GM23338 (cell line): ENCODE measurements around the gene PFKP. TPM values are rescaled to one million over a fixed set of nuclear protein-coding genes. Genes with fewer than 3 reads are reported as not detected.

Source experiments
- ATAC-seq: fragments of 200-7000 bp; cut with Tn5 transposase; 3 replicates; pipeline ENCODE4 v1.9.1; 2020
- DNase-seq: peaks from one replicate; pipeline ENCODE4 v3.0.0-alpha.2; 2015; ENCODE audit warnings: low spot score
- H2AFZ ChIP-seq: fragments of 200-600 bp; sonication (generic); 2 replicates; pipeline ENCODE4 v1.8.0; 2016; ENCODE audit warnings: antibody characterized with exemption, mild to moderate bottlenecking, moderate library complexity
- H3F3A ChIP-seq: fragments of 200-600 bp; sonication (generic); replicated peaks from 2 replicates; pipeline ENCODE4 v1.8.0; 2017; ENCODE audit warnings: antibody characterized with exemption, mixed run types, low read depth
- H3K27ac ChIP-seq: fragments of 200-600 bp; sonication (generic); 2 replicates; pipeline ENCODE4 v1.6.1; 2016; ENCODE audit warnings: low read depth
- H3K27me3 ChIP-seq: fragments of 200-600 bp; sonication (generic); 2 replicates; pipeline ENCODE4 v1.8.0; 2016; ENCODE audit warnings: mild to moderate bottlenecking, mixed run types, moderate library complexity; ENCODE audit not compliant: insufficient read depth
- H3K36me3 ChIP-seq: fragments of 200-600 bp; sonication (generic); 2 replicates; pipeline ENCODE4 v1.8.0; 2016; ENCODE audit warnings: mild to moderate bottlenecking; ENCODE audit not compliant: insufficient read depth
- H3K4me1 ChIP-seq: fragments of 200-600 bp; sonication (generic); 2 replicates; pipeline ENCODE4 v1.8.0; 2016; ENCODE audit warnings: mild to moderate bottlenecking, moderate library complexity; ENCODE audit not compliant: insufficient read depth
- H3K4me2 ChIP-seq: fragments of 200-600 bp; sonication (generic); 2 replicates; pipeline ENCODE4 v1.7.1; 2017; ENCODE audit warnings: mixed run types
- H3K4me3 ChIP-seq: fragments of 200-600 bp; sonication (generic); 2 replicates; pipeline ENCODE4 v1.6.1; 2016; ENCODE audit warnings: mixed run types
- H3K79me2 ChIP-seq: fragments of 200-600 bp; sonication (generic); replicated peaks from 2 replicates; pipeline ENCODE4 v1.8.0; 2017; ENCODE audit warnings: mild to moderate bottlenecking; ENCODE audit not compliant: insufficient read depth
- H3K9me2 ChIP-seq: fragments of 200-600 bp; sonication (generic); 2 replicates; pipeline ENCODE4 v1.8.0; 2017; ENCODE audit not compliant: insufficient read depth
- H4K20me1 ChIP-seq: fragments of 200-600 bp; sonication (generic); replicated peaks from 2 replicates; pipeline ENCODE4 v1.8.0; 2017; ENCODE audit warnings: mild to moderate bottlenecking; ENCODE audit not compliant: insufficient read depth
- H3K27ac Mint-ChIP-seq: 2 replicates; pipeline ENCODE4 v1.8.0; 2020; ENCODE audit warnings: inconsistent platforms, mild to moderate bottlenecking, moderate library complexity, mixed read lengths
- H3K27me3 Mint-ChIP-seq: 3 replicates; pipeline ENCODE4 v1.8.0; 2022; ENCODE audit warnings: low read depth, mild to moderate bottlenecking, moderate library complexity, mixed read lengths, inconsistent platforms; ENCODE audit not compliant: insufficient read depth, poor library complexity
- H3K36me3 Mint-ChIP-seq: 3 replicates; pipeline ENCODE4 v1.8.0; 2021; ENCODE audit warnings: low read depth, mild to moderate bottlenecking, inconsistent platforms, moderate library complexity, mixed read lengths
- H3K4me1 Mint-ChIP-seq: 3 replicates; pipeline ENCODE4 v1.8.0; 2020; ENCODE audit warnings: mild to moderate bottlenecking, inconsistent platforms, mixed read lengths
- H3K4me3 Mint-ChIP-seq: 3 replicates; pipeline ENCODE4 v1.8.0; 2021; ENCODE audit warnings: moderate library complexity, mild to moderate bottlenecking, inconsistent platforms, mixed read lengths
- H3K9me3 Mint-ChIP-seq: 3 replicates; pipeline ENCODE4 v1.8.0; 2020; ENCODE audit warnings: moderate library complexity, mild to moderate bottlenecking, inconsistent platforms, mixed read lengths
- CREB1 ChIP-seq: fragments of 250-450 bp; sonication (Bioruptor Pico); IDR thresholded peaks from 2 replicates; pipeline ENCODE4 v1.5.0; 2020; ENCODE audit warnings: low read depth, mild to moderate bottlenecking, moderate library complexity
- CTCF ChIP-seq, 2 experiments: fragments of 200-600 bp in 1 of 2; sonication (generic) in 1 of 2; conservative IDR thresholded peaks; 2 replicates each; pipeline versions ENCODE4 v1.5.1 to v1.6.1; 2016 to 2017; ENCODE audit warnings: antibody characterized with exemption in 2 of 2, low read depth in 2 of 2, mild to moderate bottlenecking in 2 of 2, moderate library complexity in 1 of 2
- EZH2 ChIP-seq: fragments of 200-600 bp; sonication (generic); IDR thresholded peaks from one replicate; pipeline ENCODE4 v1.8.0; 2017; ENCODE audit warnings: antibody characterized with exemption, mild to moderate bottlenecking, low read depth; ENCODE audit not compliant: unreplicated experiment
- JUNB ChIP-seq: IDR thresholded peaks from one replicate; pipeline ENCODE4 v1.6.1; 2016; ENCODE audit warnings: antibody characterized with exemption; ENCODE audit not compliant: unreplicated experiment
- NANOG ChIP-seq: IDR thresholded peaks from 2 replicates; pipeline ENCODE4 v1.6.1; 2016; ENCODE audit warnings: antibody characterized with exemption, borderline replicate concordance
- POLR2AphosphoS5 ChIP-seq: IDR thresholded peaks from 2 replicates; pipeline ENCODE4 v1.6.1; 2016; ENCODE audit warnings: antibody characterized with exemption, low read depth
- REST ChIP-seq: IDR thresholded peaks from one replicate; pipeline ENCODE4 v1.6.1; 2018; ENCODE audit warnings: antibody characterized with exemption; ENCODE audit not compliant: unreplicated experiment
- STAT1 ChIP-seq: IDR thresholded peaks from one replicate; pipeline ENCODE4 v1.6.1; 2016; ENCODE audit warnings: antibody characterized with exemption; ENCODE audit not compliant: unreplicated experiment
- ZNF114 ChIP-seq: fragments of 250-450 bp; sonication (Bioruptor Pico); IDR thresholded peaks from 2 replicates; pipeline ENCODE4 v1.5.0; 2020; ENCODE audit warnings: mild to moderate bottlenecking, moderate library complexity
- ZNF331 ChIP-seq: fragments of 250-450 bp; sonication (Bioruptor Pico); IDR thresholded peaks from 2 replicates; pipeline ENCODE4 v1.5.0; 2020; ENCODE audit warnings: low read depth, mild to moderate bottlenecking, moderate library complexity
- polyA plus RNA-seq: library from polyadenylated mRNA; unstranded; fragments of >200 nt; fragmentation: Nextera tagmentation; extraction: Ambion mirVana; gene quantifications from 2 replicates; pipeline ENCODE4 v1.2.1, GENCODE V29; 2016
- total RNA-seq: library from RNA; depleted of rRNA; stranded (reverse); fragments of >200 nt; shearing (Covaris generic); gene quantifications from 2 replicates; pipeline ENCODE4 v1.2.3, GENCODE V29; 2014
- TF ChIP-seq, protein P1 (sequence below): IDR thresholded peaks from 2 replicates; pipeline ENCODE4 v1.6.1; 2016; ENCODE audit warnings: antibody characterized with exemption
- TF ChIP-seq, protein P2 (sequence below): fragments of 250-450 bp; sonication (Bioruptor Pico); IDR thresholded peaks from 2 replicates; pipeline ENCODE4 v1.5.0; 2020; ENCODE audit warnings: mild to moderate bottlenecking, moderate library complexity

The PFKP gene
- total and polyA plus RNA-seq, 2 experiments from 2014 or later: 56.3 to 120 TPM

GRCh38 chr10:3064423-3064822 lies 2.9 kb upstream of the PFKP start (continued):
- TF ChIP-seq CTCF (conservative IDR thresholded peaks at IDR 0.05; ENCODE audit: low read depth in 2 of 2) (no peak), POLR2AphosphoS5 (no peak)
- TF ChIP-seq, protein P1, sequence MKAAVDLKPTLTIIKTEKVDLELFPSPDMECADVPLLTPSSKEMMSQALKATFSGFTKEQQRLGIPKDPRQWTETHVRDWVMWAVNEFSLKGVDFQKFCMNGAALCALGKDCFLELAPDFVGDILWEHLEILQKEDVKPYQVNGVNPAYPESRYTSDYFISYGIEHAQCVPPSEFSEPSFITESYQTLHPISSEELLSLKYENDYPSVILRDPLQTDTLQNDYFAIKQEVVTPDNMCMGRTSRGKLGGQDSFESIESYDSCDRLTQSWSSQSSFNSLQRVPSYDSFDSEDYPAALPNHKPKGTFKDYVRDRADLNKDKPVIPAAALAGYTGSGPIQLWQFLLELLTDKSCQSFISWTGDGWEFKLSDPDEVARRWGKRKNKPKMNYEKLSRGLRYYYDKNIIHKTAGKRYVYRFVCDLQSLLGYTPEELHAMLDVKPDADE: no peak

- no peak for DNase-seq
- peaks cover 3% of the 10 kb centered on the region; the same call in 1 of the 2 replicates for H4K20me1 ChIP-seq
- H3K4me1 Mint-ChIP-seq: peaks cover 14% of the 10 kb centered on the region
- no peak overlapping the region for H2AFZ ChIP-seq
- peaks cover 23% of the 10 kb centered on the region for H3K27me3 ChIP-seq
- no peaks in the 10 kb centered on the region for H3K9me3 Mint-ChIP-seq
- peak overlapping the region; percentile 94 for H3K4me3 ChIP-seq
- peaks cover 10% of the 10 kb centered on the region; the same call in 1 of the 2 replicates for H3K4me1 ChIP-seq
- peak overlapping the region; percentile 70 for H3K4me3 Mint-ChIP-seq
- no peaks in the 10 kb centered on the region for H3F3A ChIP-seq
- H3K79me2 ChIP-seq: peaks cover 17% of the 10 kb centered on the region
- H3K27ac Mint-ChIP-seq: no peak overlapping the region
- no peaks in the 10 kb centered on the region for H3K9me2 ChIP-seq
- peak overlapping the region; percentile 91 for H3K4me2 ChIP-seq
- ATAC-seq: no peak
- peaks cover 33% of the 10 kb centered on the region for H3K27me3 Mint-ChIP-seq
- no peak overlapping the region for H3K27ac ChIP-seq
- peaks cover 16% of the 10 kb centered on the region for H3K36me3 Mint-ChIP-seq
- H3K36me3 ChIP-seq: no peaks in the 10 kb centered on the region; the same call in 1 of the 2 replicates
- TF ChIP-seq ZNF331 (no peak), NANOG (no peak), POLR2AphosphoS5 (no peak), ZNF114 (CRISPR knock-in tag) (no peak), JUNB (no peak), REST (no peak), STAT1 (no peak), CREB1 (CRISPR knock-in tag) (no peak), EZH2 (no peak)
- TF ChIP-seq, protein P1: no peak
- TF ChIP-seq, protein P2, sequence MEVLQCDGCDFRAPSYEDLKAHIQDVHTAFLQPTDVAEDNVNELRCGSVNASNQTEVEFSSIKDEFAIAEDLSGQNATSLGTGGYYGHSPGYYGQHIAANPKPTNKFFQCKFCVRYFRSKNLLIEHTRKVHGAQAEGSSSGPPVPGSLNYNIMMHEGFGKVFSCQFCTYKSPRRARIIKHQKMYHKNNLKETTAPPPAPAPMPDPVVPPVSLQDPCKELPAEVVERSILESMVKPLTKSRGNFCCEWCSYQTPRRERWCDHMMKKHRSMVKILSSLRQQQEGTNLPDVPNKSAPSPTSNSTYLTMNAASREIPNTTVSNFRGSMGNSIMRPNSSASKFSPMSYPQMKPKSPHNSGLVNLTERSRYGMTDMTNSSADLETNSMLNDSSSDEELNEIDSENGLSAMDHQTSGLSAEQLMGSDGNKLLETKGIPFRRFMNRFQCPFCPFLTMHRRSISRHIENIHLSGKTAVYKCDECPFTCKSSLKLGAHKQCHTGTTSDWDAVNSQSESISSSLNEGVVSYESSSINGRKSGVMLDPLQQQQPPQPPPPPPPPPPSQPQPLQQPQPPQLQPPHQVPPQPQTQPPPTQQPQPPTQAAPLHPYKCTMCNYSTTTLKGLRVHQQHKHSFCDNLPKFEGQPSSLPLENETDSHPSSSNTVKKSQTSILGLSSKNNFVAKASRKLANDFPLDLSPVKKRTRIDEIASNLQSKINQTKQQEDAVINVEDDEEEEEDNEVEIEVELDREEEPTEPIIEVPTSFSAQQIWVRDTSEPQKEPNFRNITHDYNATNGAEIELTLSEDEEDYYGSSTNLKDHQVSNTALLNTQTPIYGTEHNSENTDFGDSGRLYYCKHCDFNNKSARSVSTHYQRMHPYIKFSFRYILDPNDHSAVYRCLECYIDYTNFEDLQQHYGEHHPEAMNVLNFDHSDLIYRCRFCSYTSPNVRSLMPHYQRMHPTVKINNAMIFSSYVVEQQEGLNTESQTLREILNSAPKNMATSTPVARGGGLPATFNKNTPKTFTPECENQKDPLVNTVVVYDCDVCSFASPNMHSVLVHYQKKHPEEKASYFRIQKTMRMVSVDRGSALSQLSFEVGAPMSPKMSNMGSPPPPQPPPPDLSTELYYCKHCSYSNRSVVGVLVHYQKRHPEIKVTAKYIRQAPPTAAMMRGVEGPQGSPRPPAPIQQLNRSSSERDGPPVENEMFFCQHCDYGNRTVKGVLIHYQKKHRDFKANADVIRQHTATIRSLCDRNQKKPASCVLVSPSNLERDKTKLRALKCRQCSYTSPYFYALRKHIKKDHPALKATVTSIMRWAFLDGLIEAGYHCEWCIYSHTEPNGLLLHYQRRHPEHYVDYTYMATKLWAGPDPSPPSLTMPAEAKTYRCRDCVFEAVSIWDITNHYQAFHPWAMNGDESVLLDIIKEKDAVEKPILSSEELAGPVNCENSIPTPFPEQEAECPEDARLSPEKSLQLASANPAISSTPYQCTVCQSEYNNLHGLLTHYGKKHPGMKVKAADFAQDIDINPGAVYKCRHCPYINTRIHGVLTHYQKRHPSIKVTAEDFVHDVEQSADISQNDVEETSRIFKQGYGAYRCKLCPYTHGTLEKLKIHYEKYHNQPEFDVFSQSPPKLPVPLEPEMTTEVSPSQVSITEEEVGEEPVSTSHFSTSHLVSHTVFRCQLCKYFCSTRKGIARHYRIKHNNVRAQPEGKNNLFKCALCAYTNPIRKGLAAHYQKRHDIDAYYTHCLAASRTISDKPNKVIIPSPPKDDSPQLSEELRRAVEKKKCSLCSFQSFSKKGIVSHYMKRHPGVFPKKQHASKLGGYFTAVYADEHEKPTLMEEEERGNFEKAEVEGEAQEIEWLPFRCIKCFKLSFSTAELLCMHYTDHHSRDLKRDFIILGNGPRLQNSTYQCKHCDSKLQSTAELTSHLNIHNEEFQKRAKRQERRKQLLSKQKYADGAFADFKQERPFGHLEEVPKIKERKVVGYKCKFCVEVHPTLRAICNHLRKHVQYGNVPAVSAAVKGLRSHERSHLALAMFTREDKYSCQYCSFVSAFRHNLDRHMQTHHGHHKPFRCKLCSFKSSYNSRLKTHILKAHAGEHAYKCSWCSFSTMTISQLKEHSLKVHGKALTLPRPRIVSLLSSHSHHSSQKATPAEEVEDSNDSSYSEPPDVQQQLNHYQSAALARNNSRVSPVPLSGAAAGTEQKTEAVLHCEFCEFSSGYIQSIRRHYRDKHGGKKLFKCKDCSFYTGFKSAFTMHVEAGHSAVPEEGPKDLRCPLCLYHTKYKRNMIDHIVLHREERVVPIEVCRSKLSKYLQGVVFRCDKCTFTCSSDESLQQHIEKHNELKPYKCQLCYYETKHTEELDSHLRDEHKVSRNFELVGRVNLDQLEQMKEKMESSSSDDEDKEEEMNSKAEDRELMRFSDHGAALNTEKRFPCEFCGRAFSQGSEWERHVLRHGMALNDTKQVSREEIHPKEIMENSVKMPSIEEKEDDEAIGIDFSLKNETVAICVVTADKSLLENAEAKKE (CRISPR knock-in tag): no peak
These were observed 1.7 kb upstream of the PFKP start for GRCh38 chr10:3065622-3066021.
